EH (cell line): ENCODE measurements around the gene VPS37C.
A peak's percentile ranks its signal among the peaks of the same experiment; 100 is the strongest.
"Not testable (repeated sequence)": the region's sequence is repeated elsewhere in the genome, so short reads cannot be mapped to it uniquely, and the experiment has no call there.

Experiments used
- DNase-seq: peaks from one replicate; pipeline ENCODE4 v3.0.0-alpha.2; 2015; ENCODE audit warnings: low read depth

The VPS37C gene

GRCh38 chr11:61161190-61162091 is at the start of gene VPS37C:
Gene VPS37C, minus strand, starts transcription at chr11:61161426. Its CDS starts 22,597 bp downstream, at chr11:61138829.
- DNase-seq, result peak; percentile 88

- not testable (repeated sequence) for DNase-seq
These were observed 49.4 kb upstream of the VPS37C start for GRCh38 chr11:61210629-61211028.

- DNase-seq, result not testable (repeated sequence)
These were observed 46.5 kb upstream of the VPS37C start for GRCh38 chr11:61207636-61208310.

GRCh38 chr11:61204502-61205059 is 43.4 kb upstream of the VPS37C start:
- DNase-seq, result not testable (repeated sequence)

- not testable (repeated sequence) for DNase-seq
These were observed 42.6 kb upstream of the VPS37C start for GRCh38 chr11:61203873-61204272.

GRCh38 chr11:61202950-61203746 is 41.9 kb upstream of the VPS37C start, which contains the start of gene PGA3:
Gene PGA3, plus strand, starts transcription at chr11:61203515. Its CDS starts 50 bp downstream, at chr11:61203565.
- not testable (repeated sequence) for DNase-seq

- no peak for DNase-seq
These were observed 40.2 kb upstream of the VPS37C start for GRCh38 chr11:61201476-61201875.

- DNase-seq, result no peak
These were observed 37.8 kb upstream of the VPS37C start for GRCh38 chr11:61198948-61199523.

GRCh38 chr11:61198361-61198760 is 37.1 kb upstream of the VPS37C start:
- no peak for DNase-seq

GRCh38 chr11:61195719-61196118 is 34.5 kb upstream of the VPS37C start:
- DNase-seq, result no peak

- no peak for DNase-seq
These were observed 33.9 kb upstream of the VPS37C start for GRCh38 chr11:61194981-61195695.

GRCh38 chr11:61194169-61194671 is 33.0 kb upstream of the VPS37C start:
- no peak for DNase-seq

- DNase-seq, result no peak
These were observed 32.4 kb upstream of the VPS37C start for GRCh38 chr11:61193596-61193995.

GRCh38 chr11:61189933-61190332 is 28.7 kb upstream of the VPS37C start:
- no peak for DNase-seq

- DNase-seq, result peak; percentile 76
These were observed 26.4 kb upstream of the VPS37C start for GRCh38 chr11:61187505-61188130.

- no peak for DNase-seq
These were observed 25.3 kb upstream of the VPS37C start for GRCh38 chr11:61186504-61186903.

- DNase-seq, result no peak
These were observed 22.4 kb upstream of the VPS37C start for GRCh38 chr11:61183645-61184044.

- no peak for DNase-seq
These were observed 20.3 kb upstream of the VPS37C start for GRCh38 chr11:61181489-61181888.

GRCh38 chr11:61180205-61180604 is 19.0 kb upstream of the VPS37C start:
- not testable (repeated sequence) for DNase-seq

- no peak for DNase-seq
These were observed 15.2 kb upstream of the VPS37C start for GRCh38 chr11:61176446-61176845.
